Brain microvascular endothelial cell (primary cell): Measurements from ENCODE around the gene NVL.

ENCODE experiments used
- DNase-seq: peaks from one replicate; pipeline ENCODE4 v3.0.0-alpha.2; 2020
- H3K27ac ChIP-seq: fragments of 250-450 bp; sonication (Bioruptor Pico); 2 replicates; pipeline ENCODE4 v1.5.1; 2020; ENCODE audit warnings: mild to moderate bottlenecking, moderate library complexity
- H3K27me3 ChIP-seq: fragments of 250-450 bp; sonication (Bioruptor Pico); replicated peaks from 2 replicates; pipeline ENCODE4 v1.5.1; 2020; ENCODE audit warnings: mild to moderate bottlenecking
- H3K36me3 ChIP-seq: fragments of 250-450 bp; sonication (Bioruptor Pico); replicated peaks from 2 replicates; pipeline ENCODE4 v1.5.1; 2020; ENCODE audit warnings: mild to moderate bottlenecking
- H3K4me3 ChIP-seq: 2 replicates; pipeline ENCODE4 v1.5.1; 2011; ENCODE audit warnings: low read depth, mild to moderate bottlenecking, control low read depth, low read length, moderate library complexity
- CTCF ChIP-seq: IDR thresholded peaks from 2 replicates; pipeline ENCODE4 v1.5.1; 2011; ENCODE audit warnings: low read depth, mild to moderate bottlenecking, moderate library complexity, low read length, control low read depth, inconsistent platforms; ENCODE audit errors: missing control alignments
- in situ Hi-C: cut with HindIII; loops from 2 replicates; pipeline ENCODE4 v1.10.0; 2017; ENCODE audit warnings: low sequenced_read_pairs, low pct_ligation_motif_present

NVL gene

DNA sequence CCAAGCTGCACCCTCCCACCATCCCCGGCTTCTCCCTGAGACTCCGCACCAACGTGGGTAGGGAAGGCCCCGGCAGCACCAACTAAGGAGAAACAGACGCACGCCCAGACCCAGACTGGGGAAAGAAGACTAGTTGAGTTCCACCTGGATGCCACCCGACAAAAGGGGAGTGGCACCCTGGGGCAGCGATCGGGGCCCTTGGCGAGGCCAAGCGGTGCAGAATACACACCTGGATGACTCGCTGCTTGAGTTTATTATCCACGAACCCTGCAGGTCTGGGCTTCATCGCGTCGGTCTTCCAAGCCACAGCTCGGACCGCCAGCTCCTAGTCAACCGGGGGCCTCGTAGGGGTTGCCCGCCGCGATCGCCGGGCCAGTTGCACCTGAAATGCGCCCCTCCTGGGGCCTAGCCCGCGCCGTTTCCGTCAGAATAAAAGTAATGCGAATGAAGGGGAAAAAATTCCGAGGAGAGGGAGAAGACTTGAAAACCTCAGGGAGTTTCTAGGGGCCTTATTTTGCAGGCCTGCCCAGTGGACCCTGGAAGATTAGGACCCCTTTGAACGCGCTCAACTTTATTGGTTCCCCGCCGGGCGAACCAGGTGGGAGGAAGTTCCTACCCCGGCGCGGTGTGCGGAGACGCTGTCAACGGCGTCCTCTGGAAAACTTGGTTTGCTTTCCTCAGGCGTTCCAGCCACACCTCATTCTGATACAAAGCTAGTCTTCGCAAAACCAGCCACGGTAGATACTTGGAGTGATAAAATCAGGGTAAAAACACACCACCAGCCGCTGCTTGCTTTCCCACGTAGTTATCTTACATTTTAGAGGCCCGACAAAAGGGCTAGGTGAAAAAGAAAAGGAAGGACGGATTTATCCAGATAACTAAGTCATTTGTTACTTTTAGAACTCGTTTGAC is at the start of gene NVL:
NVL (minus strand) TSS at position 331 of the 912 bp plus-strand sequence; CDS start at position 286, 45 bp downstream.
- DNase-seq, result peak; percentile 79
- TF ChIP-seq CTCF, result no peak
- peak within 1 kb of the TSS; percentile 98 for H3K4me3 ChIP-seq
- peak within 1 kb of the TSS; percentile 100 for H3K27ac ChIP-seq
- H3K27me3 ChIP-seq, result no peaks in the 10 kb centered on the region
- in situ Hi-C loops, result no loop called here
- no peaks in the 10 kb centered on the region for H3K36me3 ChIP-seq

DNA sequence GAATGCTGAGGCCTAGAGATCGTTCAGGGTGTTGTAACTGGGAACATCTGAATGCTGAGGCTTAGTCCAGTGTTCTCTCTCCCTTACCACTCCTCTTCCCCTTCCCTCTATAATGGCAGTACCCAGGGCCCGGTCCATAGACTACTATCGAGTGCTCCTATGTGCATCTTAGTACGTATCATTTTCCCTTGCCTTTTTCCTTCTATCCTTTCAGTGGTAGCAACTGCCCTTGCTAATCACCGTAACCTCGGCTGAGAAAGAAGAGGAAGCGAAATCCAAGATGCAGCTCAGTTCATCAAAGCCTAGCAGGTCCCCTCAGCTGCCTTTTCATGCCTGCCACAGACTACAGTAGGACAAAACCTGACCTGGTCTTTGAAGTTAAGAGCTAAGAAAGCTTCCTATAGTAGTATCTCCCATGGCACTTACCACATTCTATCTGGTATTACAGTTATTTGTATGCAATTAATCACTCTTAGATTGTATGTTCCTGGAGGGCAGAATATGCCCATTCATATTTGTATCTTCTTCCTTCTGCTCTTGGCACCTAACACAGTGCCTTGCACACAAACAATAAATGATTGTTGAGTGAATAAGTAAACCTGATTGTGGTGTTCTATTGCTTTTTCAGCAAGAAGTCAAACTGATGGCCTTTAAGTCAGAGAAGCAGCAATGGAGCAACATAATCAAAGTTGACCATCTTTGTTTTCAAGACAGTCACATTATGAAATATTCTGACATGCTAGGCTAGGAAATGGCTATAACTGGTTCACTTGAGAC is 49.1 kb upstream of the NVL start:
- TF ChIP-seq CTCF, result no peak
- Histone ChIP-seq H3K4me3 (no peak overlapping the region), H3K36me3 (peaks cover 12% of the 10 kb centered on the region), H3K27ac (no peak overlapping the region), H3K27me3 (no peaks in the 10 kb centered on the region)
- in situ Hi-C loops, result no loop called here
- DNase-seq, result no peak

DNA sequence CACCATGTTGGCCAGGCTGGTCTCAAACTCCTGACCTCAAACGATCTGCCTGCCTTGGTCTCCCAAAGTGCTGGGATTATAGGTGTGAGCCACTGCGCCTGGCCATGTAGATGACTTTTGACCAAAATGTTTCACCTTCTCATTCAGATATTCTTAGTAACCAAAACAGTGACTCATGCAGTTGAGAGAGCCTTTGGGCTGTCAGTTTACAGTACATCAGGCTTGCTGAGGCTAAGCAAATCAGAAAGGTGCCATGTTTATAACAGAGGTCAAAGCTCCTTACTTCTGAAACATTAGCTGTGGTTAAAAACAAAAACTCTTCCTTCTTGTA is 47.7 kb upstream of the NVL start:
- Histone ChIP-seq H3K36me3 (peaks cover 14% of the 10 kb centered on the region), H3K4me3 (no peak overlapping the region), H3K27ac (no peak overlapping the region), H3K27me3 (no peaks in the 10 kb centered on the region)
- DNase-seq, result peak; percentile 38
- TF ChIP-seq CTCF, result no peak
- in situ Hi-C loops, result no loop called here

DNA sequence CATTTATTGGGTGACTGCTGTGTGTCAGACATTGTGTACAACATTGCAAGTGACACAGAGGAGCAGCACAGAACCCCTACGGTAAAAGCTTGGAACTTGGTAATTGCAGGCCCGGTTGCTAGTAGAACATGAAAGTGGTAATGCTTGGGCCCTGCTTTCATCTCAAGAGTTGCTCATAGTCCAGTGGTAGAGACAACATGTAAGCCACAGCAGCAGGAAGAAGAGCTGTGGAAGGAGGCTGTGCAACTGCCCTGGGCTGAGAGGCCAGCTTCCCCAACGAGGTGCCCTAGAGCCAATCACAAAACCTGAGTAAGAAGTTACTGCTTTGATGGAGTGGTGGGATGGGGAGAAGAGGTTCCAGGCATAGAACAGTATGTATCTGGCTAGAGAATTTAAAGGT is 45.1 kb upstream of the NVL start:
- no peak for DNase-seq
- H3K4me3 ChIP-seq, result no peak overlapping the region
- H3K27me3 ChIP-seq, result no peaks in the 10 kb centered on the region
- peaks cover 23% of the 10 kb centered on the region for H3K36me3 ChIP-seq
- H3K27ac ChIP-seq, result no peak overlapping the region
- TF ChIP-seq CTCF, result no peak
- in situ Hi-C loops, result no loop called here

- no peak for DNase-seq
- H3K36me3 ChIP-seq, result peaks cover 23% of the 10 kb centered on the region
- H3K27me3 ChIP-seq, result no peaks in the 10 kb centered on the region
- no peak overlapping the region for H3K27ac ChIP-seq
- no peak overlapping the region for H3K4me3 ChIP-seq
- in situ Hi-C loops, result no loop called here
- TF ChIP-seq CTCF, result no peak
These were observed 43.1 kb upstream of the NVL start for GRCh38 chr1:224373008-224373590.
